Sigmoid colon (tissue), 7 donors: ENCODE data around the gene CACNA1C. TPM values are rescaled to one million over a fixed set of nuclear protein-coding genes. Genes with fewer than 3 reads are reported as not detected.

Experiments used
- DNase-seq: peaks from one replicate; pipeline ENCODE4 v3.0.0-alpha.2; 2019
- H3K27ac ChIP-seq, 4 donors: fragments of 200-600 bp; sonication (generic); one replicate each; pipeline ENCODE4 v1.5.1; 2016 to 2019; ENCODE audit warnings: mild to moderate bottlenecking in 1 of 4
- H3K27me3 ChIP-seq, 3 donors: fragments of 200-600 bp; sonication (generic); one replicate each; pipeline ENCODE4 v1.5.1; 2019; ENCODE audit warnings: mild to moderate bottlenecking in 1 of 3
- H3K36me3 ChIP-seq, 4 donors: fragments of 200-600 bp; sonication (generic); one replicate each; pipeline ENCODE4 v1.5.1; 2016 to 2019
- H3K4me1 ChIP-seq, 4 donors: fragments of 200-600 bp; sonication (generic); one replicate each; pipeline ENCODE4 v1.5.1; 2017 to 2019
- H3K4me3 ChIP-seq, 4 donors: fragments of 200-600 bp; sonication (generic); one replicate each; pipeline ENCODE4 v1.5.1; 2017 to 2019; ENCODE audit warnings: mild to moderate bottlenecking in 2 of 4, moderate library complexity in 1 of 4
- H3K9me3 ChIP-seq, 4 donors: fragments of 200-600 bp in 3 of 4; sonication (generic) in 3 of 4; one replicate each; pipeline versions ENCODE4 v1.5.1 to v1.6.1; 2013 to 2019
- EP300 ChIP-seq, 4 donors: sonication (generic); formaldehyde crosslinking; IDR thresholded peaks; one replicate each; pipeline ENCODE4 v1.6.1; 2017; ENCODE audit warnings: antibody characterized with exemption in 4 of 4
- POLR2A ChIP-seq, 2 donors: fragments of 450-650 bp; IDR thresholded peaks; one replicate each; pipeline ENCODE4 v1.6.1; 2016; ENCODE audit warnings: antibody characterized with exemption in 2 of 2, mild to moderate bottlenecking in 2 of 2, moderate library complexity in 2 of 2
- POLR2AphosphoS5 ChIP-seq, 4 donors: sonication (generic); formaldehyde crosslinking; IDR thresholded peaks; one replicate each; pipeline ENCODE4 v1.6.1; 2017; ENCODE audit warnings: antibody characterized with exemption in 4 of 4
- WGBS, 2 donors: extraction: QIAGEN DNeasy Blood & Tissue Kit; methylation state at CpG; one replicate each; pipeline ENCODE4 v1.1.7; 2013; 5-methylcytosine and 5-hydroxymethylcytosine counted together
- intact Hi-C: fragments of 100-400 bp; cut with DNase I; formaldehyde crosslinking; loops from one replicate; pipeline ENCODE4 v1.15.1; 2023
- polyA plus RNA-seq, 3 donors: library from polyadenylated mRNA; stranded (reverse); fragments of 200-250 nt; gene quantifications; one replicate each; pipeline ENCODE4 v1.2.3, GENCODE V29; 2013
- total RNA-seq, 4 donors: library from RNA; depleted of rRNA; stranded (reverse); fragments of >200 nt; gene quantifications; one replicate each; pipeline ENCODE4 v1.1.0, GENCODE V29; 2016
- TF ChIP-seq, protein P1 (sequence below), 4 experiments: fragments of 450-650 bp in 3 of 4; fragments of 200-600 bp in 1 of 4; IDR thresholded peaks; one replicate each; pipeline ENCODE4 v1.5.1; 2016 to 2019; ENCODE audit warnings: antibody characterized with exemption in 4 of 4, mild to moderate bottlenecking in 3 of 4, moderate library complexity in 2 of 4
- donor health status: healthy with polysubstance abuse.
- donor health status: Bipolar disorder and iron deficiency.
- donor health status: healthy.

Gene CACNA1C
- total and polyA plus RNA-seq, 7 donors, result 0.46 to 213 (median 62.0) TPM

DNA sequence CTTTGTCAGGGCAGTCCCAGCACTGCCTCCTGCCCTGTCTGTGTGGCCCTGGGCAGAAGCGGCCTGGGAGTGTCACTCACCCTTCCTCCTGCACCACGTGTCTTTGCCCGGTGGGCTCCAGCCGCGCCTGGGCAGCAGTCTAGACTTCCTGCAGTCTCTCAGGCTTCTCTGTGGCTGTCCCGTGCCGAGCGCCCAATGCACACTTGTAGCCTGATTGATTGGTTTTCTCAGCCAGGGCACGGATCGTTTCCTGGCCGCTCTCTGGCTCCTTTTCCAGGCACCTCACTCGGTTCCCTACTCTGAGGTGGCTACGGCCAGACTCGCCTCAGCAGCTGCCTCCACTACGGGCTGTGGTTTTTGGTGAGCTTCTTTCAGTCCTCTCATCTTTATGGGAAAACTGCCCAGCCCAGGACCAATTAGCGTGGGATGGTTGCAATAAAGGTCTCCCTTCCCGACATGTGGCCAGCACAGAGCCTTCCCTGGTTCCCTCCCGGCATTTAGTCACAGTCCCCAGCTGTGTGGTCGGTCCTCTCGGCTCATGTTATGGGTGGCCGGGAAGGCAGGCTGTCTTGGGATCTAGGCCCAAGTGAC, 133.1 kb downstream of the CACNA1C start:
- TF ChIP-seq EP300 (IDR thresholded peaks at IDR 0.05) (no peak), POLR2A (IDR thresholded peaks at IDR 0.05) (no peak), POLR2AphosphoS5 (IDR thresholded peaks at IDR 0.05) (no peak)
- TF ChIP-seq, protein P1, sequence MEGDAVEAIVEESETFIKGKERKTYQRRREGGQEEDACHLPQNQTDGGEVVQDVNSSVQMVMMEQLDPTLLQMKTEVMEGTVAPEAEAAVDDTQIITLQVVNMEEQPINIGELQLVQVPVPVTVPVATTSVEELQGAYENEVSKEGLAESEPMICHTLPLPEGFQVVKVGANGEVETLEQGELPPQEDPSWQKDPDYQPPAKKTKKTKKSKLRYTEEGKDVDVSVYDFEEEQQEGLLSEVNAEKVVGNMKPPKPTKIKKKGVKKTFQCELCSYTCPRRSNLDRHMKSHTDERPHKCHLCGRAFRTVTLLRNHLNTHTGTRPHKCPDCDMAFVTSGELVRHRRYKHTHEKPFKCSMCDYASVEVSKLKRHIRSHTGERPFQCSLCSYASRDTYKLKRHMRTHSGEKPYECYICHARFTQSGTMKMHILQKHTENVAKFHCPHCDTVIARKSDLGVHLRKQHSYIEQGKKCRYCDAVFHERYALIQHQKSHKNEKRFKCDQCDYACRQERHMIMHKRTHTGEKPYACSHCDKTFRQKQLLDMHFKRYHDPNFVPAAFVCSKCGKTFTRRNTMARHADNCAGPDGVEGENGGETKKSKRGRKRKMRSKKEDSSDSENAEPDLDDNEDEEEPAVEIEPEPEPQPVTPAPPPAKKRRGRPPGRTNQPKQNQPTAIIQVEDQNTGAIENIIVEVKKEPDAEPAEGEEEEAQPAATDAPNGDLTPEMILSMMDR (IDR thresholded peaks at IDR 0.05), result no peak
- Histone ChIP-seq H3K4me3 (no peak overlapping the region), H3K9me3 (no peaks in the 10 kb centered on the region), H3K36me3 (no peaks in the 10 kb centered on the region), H3K27me3 (no peaks in the 10 kb centered on the region), H3K27ac (peak overlapping the region in 3 of 4 donors; percentile 81 to 86 (median 84)), H3K4me1 (peaks cover 0 to 56% (median 37%) of the 10 kb centered on the region in 4 donors)
- 94 to 95% methylated on average over 21 of the region's 21 CpGs for WGBS, 2 donors
- intact Hi-C loops, result no loop called here
- DNase-seq, result peak; percentile 58

DNA sequence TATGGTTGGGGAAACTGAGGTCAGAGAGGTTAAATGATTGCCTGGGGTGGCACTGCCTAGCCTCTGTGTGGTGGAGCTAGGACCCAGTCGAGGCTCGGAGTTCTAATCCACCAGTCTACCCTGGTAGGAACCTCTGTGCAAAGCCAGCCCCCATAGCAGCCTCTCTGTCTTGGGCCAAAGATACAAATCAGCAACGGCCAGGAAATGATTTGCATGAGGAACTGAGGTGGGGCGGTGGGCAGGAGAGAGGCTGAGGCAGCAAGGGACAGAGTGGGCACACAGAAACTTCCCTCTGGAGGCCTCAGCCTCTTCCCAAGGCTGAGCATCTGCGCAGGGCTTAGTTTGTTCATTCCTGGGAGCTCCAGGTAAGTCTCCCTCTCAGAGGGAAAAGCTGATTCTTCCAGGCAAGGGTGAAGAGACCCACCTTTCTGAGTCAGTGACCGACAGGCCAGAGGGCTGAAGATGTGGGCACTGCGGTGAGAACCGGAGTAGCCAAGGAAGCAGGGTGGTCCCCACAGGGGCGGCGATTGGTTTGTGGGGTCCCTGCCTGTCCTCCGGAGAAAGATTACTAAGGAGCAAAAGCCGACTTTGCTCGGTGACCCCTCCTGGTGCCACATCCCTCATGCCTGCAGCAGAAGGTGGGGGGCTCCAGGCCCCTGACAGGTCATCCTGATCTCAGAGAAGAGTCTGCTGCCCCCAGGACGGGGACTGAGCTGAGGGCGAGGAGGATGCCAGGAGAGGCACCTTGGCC, 134.6 kb downstream of the CACNA1C start:
- Histone ChIP-seq H3K4me3 (no peak overlapping the region), H3K4me1 (peaks cover 0 to 41% (median 29%) of the 10 kb centered on the region in 4 donors), H3K27ac (peak overlapping the region in 3 of 4 donors; percentile 81 to 86 (median 84)), H3K36me3 (no peaks in the 10 kb centered on the region), H3K27me3 (no peaks in the 10 kb centered on the region), H3K9me3 (no peaks in the 10 kb centered on the region)
- no peak for TF ChIP-seq POLR2AphosphoS5 (IDR thresholded peaks at IDR 0.05)
- no peak for TF ChIP-seq EP300 (IDR thresholded peaks at IDR 0.05)
- TF ChIP-seq POLR2A (IDR thresholded peaks at IDR 0.05), result no peak
- TF ChIP-seq, protein P1 (IDR thresholded peaks at IDR 0.05), result no peak
- DNase-seq, result peak; percentile 58
- intact Hi-C loops, result no loop called here
- WGBS, 2 donors, result 82 to 89% methylated on average over 15 of the region's 15 CpGs

DNA sequence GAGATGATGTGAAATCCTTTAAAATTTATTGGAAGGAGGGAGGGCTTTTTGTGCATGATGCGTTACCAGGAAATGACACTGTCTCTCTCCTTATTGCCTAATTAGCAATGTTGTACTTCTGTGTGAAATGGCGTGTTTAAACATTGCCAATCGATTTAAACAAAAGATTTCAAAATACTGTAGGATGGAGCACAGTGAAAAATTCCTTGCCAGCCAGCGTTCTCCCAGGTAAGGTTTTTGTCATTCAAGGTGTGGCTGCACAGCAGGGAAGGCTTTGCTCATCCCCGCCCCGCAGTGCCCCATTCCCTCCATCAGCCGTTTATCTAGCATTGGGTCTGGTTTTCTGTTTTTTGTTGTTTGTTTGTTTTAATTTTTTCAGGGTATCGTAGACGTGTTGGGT, 137.3 kb downstream of the CACNA1C start:
- H3K9me3 ChIP-seq, result no peaks in the 10 kb centered on the region
- intact Hi-C loops, result no loop called here
- TF ChIP-seq, protein P1 (IDR thresholded peaks at IDR 0.05), result no peak
- no peak for TF ChIP-seq EP300 (IDR thresholded peaks at IDR 0.05)
- no peak for TF ChIP-seq POLR2A (IDR thresholded peaks at IDR 0.05)
- no peak for TF ChIP-seq POLR2AphosphoS5 (IDR thresholded peaks at IDR 0.05)
- no peaks in the 10 kb centered on the region for H3K36me3 ChIP-seq
- WGBS, 2 donors, result 86 to 89% methylated on average over 9 of the region's 9 CpGs
- no peak overlapping the region for H3K4me3 ChIP-seq
- H3K27ac ChIP-seq, result peak overlapping the region in 3 of 4 donors; percentile 5 to 48 (median 41)
- H3K4me1 ChIP-seq, result peaks cover 0 to 31% (median 21%) of the 10 kb centered on the region in 4 donors
- no peak for DNase-seq
- no peaks in the 10 kb centered on the region for H3K27me3 ChIP-seq

DNA sequence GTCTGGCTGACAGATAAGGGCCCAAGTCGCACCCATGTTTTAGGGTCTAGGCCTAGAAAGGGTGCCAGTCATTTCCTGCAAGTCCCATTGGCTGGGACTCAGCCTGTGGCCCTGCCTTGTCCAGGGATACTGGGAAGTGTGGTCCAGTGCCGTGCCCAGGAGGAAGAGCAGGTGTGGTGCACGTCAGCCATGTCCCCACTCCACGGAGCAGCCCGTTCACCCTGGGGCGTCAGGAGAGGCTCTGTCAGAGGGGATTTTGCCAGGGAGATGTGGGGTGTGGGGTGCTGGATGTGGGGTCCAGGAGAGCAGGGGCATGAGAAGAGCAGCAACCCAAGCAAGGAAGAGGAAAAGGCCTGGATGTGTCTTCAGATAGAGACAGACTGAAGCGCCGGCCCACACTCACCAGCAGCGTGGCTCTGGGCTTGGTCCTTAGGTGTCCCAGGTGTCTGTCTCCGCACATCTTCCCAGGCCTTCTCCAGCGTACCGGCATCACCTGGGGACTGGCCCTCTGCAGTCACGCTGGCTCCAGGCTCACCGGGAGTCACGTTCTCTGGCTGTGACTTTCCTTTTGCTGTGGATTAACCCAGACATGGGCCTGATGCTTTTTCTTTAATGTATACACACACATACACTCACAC, 138.2 kb downstream of the CACNA1C start:
- Histone ChIP-seq H3K27me3 (no peaks in the 10 kb centered on the region), H3K9me3 (no peaks in the 10 kb centered on the region), H3K36me3 (no peaks in the 10 kb centered on the region), H3K27ac (peak overlapping the region in 3 of 4 donors; percentile 5 to 48 (median 41)), H3K4me1 (peaks cover 0 to 32% (median 20%) of the 10 kb centered on the region in 4 donors), H3K4me3 (no peak overlapping the region)
- peak; percentile 60 for DNase-seq
- 90 to 95% methylated on average over 15 of the region's 15 CpGs for WGBS, 2 donors
- intact Hi-C loops, result no loop called here
- no peak for TF ChIP-seq POLR2AphosphoS5 (IDR thresholded peaks at IDR 0.05)
- TF ChIP-seq, protein P1 (IDR thresholded peaks at IDR 0.05), result no peak
- TF ChIP-seq POLR2A (IDR thresholded peaks at IDR 0.05), result no peak
- TF ChIP-seq EP300 (IDR thresholded peaks at IDR 0.05), result no peak
